Activated CD4-positive, CD25-positive, alpha-beta regulatory T cell (primary cell): Measurements from ENCODE around the gene HIP1.
"Not testable (repeated sequence)": the region's sequence is repeated elsewhere in the genome, so short reads cannot be mapped to it uniquely, and the experiment has no call there.

Experiments
- DNase-seq, 4 experiments: peaks; one replicate each; lab custom pipeline; 2025; lab: John Stamatoyannopoulos, UW

The HIP1 gene

DNA sequence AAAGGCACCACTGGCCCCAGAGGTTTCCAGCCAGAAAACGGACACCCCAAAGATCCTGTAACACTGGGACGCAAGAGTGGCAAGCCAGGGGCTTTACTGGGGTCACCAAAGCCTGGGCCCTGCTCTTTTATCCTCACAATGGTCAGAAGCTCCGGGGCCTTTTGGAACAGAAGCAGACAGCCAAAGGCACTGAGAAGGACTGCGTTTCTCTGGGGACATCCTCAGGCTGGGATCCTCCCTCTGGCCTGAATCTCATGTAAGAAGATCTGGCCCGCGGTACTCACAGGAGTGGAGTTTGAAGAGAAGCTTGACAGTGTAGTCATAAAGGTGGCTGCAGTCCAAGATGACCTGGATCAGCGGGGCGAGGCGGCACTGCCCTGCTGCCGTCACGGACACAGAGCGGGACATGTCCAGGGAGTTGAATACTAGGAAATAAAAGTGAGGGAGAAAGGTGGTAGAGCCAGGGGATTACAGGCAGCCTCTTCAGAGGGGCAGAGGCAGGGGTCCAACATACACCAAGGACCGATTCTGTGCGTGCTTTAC lies 165.2 kb downstream of the HIP1 start:
- DNase-seq, result no peak

DNA sequence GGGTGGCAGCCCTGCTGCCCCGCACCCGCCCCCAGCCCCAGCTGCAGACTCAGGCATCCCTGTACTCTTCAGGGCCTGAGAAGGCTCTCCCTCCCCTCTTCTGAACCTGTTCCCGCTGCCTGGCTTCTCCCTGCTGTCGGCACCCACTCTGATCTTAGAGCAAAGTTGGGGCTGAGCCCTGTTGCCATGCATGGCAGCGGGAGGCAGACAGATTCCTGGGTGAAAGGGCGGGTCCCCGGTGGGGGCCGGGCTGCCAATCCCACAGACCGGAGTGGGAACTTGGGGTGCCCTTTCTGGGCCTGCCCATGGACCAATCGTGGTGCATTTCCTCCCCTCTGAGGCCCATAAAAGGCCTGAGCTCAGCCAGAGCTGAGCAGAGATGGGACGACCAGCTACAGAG lies 165.9 kb downstream of the HIP1 start:
- DNase-seq, result no peak

DNA sequence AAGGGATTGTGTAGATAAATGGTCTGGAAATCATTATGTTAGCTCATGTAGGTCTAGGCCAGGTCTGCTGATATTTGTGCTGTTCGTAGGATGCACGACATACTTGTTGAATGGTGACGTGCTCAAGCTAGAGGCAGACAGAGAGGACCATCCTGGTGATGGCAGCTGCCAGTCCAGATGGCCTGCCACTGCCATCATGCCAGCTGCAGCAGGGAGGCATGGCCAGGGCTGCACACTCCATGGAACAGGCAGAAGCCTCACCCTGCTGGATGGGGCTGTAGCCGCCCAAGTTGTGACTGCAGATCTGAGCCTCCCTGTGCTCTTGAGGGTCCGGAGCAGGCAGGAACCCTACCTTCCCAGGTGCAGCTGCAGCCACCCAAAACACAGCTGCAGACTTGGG lies 166.3 kb downstream of the HIP1 start:
- no peak for DNase-seq

DNA sequence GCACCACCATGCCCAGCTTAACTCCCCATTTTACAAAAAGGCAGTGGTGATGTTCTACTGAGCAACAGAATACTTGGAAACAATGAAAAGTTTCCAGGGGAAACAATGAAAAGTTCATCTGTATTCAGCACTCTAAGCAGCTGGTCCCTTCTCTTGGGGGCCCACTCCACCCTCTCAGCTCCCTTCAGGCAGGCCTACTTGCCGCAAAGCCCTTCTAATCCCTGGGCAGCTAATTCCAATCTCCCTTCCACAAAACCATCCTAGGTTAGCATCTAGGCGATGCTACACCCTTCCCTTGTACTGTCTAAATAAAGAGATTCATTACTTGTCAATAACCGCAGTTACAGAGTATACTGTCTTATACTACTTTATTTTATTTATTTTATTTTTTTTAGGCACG lies 167.5 kb downstream of the HIP1 start:
- no peak for DNase-seq

DNA sequence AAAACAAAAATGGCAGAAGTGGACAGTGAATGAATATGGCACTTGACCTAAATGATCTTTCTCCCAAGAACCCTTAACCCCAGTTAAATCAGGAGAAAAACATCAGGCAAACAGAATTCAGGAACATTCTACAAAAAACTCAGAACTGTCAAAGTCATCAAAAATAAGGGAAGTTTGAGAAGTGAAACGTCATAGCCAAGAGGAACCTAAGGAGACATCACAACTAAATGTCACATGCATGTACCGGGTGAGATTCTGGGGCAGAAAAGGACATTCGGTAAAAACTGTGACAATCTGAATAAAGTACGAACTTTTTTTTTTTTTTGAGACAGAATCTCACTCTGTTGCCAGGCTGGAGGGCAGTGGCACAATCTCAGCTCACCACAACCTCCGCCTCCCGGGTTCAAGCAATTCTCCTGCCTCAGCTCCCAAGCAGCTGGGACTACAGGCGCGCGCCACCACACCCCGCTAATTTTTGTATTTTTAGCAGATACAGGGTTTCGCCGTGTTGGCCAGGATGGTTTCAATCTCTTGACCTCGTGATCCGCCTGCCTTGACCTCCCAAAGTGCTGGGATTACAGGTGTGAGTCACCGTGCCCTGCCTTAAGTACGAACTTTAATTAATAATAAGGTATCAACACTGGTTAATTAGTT lies 169.0 kb downstream of the HIP1 start:
- DNase-seq, result not testable (repeated sequence)

DNA sequence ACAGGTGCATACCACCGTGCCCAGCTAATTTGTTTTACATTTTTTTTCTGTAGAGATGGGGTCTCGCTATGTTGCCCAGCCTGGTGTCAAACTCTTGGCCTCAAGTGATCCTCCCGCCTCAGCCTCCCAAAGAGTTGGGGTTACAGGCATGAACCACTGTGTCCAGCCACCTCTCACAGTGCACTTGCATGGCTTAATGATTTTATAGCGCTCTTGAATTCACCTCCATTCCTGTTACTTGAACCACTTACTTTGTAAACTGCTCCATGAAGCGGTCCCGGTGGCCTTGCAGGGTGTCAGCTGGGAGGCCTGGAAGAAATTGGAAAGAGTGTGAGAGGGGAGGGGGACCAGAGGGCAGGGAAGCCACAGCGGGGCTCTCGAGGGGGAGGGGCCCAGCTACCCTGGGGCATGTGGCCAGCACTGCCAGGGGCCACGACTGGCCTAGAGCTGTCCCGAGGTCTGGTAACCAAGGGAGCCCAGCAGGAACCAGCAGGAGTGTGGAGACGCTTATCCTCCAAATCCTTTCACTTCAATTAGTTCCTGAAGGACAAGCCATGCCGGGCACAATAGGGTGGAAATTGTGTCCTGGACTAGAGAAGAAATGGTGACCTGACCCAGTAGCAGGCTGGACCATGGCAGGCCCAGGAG lies 170.7 kb downstream of the HIP1 start:
- no peak for DNase-seq

DNA sequence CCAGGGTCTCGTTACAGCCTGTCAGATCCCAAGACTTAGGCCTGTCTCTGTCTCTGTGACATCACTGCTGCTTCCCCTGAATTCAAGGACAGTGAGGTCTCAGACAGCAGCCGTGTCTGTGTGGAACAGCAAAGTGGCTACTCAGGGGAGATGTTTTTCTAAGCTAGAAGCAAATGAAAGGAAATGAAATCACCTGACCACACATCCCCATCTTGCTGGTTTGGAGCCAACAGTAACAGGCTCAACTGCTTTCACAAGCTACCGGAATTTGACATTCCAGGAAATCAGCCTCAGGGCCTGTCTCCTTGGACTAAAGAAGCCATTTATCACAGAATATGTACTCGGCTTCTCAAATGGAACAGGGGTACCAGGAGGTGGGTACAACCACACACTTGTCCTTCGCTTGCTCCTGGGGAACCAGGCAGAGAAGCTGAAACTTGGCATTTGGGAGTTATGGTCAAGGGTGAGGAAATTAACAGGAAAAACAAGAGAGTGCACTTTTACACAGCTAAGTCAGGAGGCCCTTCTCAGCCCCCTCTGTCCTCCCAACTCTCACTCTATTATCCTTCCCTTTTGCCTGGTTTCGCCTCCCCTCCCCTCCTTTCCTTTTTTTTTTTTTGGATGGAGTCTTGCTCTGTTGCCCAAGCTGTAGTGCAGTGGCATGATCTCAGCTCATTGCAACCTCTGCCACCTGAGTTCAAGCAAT lies 173.5 kb downstream of the HIP1 start:
- DNase-seq, result no peak

DNA sequence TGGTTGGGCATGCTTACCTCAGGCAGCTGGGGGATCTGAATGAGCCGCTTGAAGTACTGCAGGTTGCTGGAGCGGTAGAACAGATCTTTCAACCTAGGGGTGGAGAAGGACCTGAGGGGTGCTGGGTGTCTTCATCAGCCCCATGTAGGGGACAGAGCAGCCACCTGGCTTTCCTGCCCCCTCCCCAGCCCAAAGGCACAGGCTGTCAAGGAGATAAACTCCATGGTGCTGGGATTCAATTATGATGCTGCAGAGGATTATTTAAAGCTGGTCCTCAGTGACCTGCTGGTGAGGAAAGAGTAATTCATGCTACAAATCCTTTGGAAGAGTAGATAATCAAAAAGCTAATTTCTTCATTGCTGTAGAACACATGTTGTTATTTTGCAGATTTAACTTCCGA lies 175.6 kb downstream of the HIP1 start:
- no peak for DNase-seq

DNA sequence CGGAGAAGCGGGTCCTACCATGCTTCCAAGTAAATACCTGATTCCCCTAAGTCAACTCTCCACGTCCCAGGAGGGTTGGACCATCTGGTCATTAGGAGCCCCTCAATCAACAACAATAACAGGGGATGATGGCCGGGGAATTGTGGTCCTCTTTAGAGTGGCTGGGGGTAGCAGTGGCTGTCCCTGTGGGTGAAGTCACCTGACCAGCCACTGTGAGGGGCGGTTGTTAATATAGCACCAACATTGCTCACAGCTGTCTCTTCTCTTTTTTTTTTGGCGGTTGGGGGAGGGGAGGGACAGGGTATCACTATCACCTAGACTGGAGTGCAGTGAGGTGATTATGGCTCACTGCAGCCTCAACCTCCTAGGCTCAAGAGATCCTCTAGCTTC lies 178.8 kb downstream of the HIP1 start:
- DNase-seq, result no peak

DNA sequence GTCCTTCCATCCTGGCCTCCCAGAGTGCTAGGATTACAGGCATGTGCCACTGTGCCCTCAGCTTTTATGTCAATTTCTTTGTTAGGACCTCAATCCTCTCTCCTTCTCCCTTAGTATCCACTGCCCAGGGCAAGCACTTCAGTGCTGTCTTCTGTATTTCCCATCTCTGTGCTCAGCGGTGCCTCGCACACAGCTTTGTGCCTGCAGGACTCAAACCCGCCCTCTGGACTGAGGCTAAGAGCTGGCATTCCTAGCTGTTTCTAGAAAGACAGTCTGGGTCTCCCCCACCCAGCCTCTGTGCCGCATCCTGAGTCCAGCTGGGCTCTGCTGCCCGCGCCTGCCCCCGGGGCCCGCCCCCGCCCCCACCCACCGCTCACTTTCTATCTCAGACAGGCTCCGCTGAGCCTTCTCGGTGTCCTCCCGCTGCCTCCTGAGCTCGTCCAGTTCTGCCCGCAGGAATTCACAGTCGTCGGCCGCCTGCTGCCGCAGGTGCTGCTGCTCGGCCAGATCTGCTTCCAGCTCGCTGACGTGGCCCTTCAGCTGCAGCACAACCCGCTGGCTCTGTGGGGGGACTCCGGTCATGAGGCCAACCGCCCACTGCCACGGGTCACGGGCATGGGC lies 179.3 kb downstream of the HIP1 start:
- no peak for DNase-seq

DNA sequence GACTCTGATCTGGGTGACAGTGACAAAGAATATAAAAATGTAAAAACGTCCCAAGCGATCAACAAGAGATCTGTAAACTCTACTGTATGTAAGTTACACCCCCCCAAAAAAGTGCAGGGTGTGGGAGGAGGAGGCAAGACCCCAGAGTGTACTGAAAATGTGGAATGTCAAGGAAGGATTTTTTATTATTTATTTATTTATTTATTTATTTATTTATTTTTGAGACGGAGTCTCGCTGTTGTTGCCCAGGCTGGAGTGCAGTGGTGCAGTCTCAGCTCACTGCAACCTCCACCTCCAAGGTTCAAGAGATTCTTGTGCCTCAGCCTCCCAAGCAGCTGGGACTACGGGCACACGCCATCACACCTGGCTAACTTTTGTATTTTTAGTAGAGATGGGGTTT lies 181.9 kb downstream of the HIP1 start:
- DNase-seq, result not testable (repeated sequence)

DNA sequence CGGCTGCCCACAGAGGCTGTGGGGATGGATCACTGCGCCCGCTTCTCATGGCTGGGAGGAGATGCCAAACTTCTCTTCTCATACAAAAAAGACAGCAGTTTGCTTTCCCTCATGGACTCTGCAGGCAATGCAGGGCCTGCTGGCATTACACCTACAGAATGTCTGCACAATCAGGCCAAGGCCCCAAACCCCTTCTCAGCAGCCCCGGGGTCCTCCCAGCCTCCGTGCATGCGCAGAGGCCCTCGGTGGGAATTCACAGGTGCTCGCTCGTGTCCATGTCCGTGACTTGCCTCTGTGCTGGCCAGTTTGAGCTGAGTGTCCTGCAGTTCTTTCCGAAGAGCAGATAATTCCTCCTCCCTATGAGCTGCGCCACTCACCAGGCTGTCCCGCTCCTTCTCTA lies 183.0 kb downstream of the HIP1 start:
- DNase-seq, result no peak

DNA sequence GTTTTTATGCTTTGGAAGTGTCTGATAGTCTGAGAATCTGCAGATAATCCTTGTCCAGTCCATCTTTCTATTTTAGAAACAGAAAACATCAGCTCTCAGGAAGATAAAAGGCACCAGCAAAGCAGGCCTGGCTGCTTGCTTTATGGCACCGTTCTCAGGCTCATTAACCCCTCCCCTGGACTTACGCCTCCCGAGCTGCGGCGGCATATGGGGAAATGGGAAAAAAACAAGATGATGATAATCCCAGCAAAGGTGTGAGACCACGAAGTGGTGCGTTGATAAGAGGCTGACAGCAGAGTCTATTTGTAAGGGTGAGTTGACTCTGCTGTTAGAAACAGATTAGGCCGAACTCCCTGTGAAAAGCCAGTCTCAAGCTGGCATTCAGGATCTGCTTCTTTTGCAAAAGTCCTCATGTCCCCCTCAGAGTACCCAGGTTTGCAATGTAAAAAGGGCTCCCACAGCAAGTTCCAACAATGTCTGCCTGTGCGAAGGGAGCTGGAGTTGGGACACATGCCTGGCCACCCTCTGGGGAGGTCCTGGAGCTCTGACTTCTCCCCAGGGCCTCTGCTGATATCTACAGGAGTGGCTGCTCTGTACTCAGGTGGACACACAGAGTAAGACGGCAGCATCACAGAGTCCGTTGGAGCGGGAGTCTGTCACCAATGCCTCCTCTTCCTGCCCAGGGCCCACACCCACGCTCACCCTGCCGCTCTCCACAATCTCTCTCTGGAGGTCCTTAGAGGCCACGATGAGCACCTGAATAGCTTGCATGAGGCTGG lies 192.3 kb downstream of the HIP1 start:
- no peak for DNase-seq

DNA sequence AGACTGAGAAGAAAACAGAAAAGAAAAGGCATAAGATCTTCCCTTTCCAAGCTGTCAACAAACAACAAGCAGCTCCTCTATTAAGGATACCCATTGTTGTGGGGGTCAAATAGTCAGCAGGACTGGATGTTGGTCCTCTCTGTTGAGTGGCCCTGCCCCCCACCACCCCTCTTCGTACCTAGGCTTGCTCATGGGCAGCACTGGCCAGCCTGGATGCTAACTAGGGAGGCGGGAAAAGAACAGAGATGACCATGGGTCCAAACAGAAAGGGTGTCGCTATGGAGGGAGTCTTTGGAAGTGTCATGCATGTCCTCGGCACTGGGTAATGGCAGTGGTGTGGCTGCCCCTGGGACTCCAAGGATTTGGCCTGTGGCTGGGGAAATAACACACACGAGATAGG lies 201.0 kb downstream of the HIP1 start:
- DNase-seq, result no peak

DNA sequence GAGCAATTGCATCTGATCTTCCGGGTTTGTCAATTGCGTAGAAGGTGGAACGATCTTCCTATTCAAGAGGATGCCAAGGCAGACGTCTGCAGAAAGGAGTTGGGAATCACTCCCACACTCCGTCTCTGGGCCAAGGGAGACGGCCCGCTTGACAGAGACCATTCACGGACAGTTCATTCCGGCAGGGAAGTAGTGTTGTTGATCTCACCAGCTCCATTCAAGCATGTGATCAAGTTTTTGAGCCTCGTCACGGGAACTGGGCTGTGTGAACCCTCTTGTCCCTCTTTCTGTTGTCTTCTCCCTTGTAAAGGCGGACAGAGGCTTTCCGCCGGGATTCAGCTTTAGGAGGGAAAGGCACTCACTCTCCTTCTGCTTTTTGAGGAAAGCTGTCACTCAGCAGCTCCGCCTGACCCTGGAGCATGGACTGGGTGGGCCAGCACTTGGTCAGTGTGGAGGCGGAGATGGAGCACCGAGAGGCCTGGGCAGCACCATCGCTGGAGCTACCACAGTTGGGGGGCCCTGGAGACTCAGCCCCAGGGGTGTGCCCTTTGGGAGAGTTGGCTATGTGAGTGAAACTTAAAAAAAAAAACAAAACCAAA lies 201.7 kb downstream of the HIP1 start:
- no peak for DNase-seq

DNA sequence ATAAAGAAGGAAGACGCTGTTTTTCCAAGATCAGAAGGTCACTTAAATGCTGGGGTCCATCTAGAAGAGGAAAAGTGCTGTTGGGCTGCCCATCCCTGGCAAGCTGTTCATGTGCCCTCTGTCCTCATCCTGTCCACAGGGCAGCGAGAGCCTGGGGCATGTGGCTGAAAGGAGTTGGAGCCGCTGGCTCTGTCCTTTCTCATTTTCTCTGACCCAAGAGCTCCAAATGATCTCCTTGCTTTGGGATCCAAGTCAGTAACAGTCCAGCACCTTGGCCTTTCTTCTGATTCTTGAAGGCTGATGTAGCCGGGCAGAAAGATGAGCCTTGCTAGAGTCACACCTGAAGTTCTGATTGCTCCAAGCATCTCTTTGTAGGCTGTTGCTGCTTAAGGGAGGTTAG lies 202.2 kb downstream of the HIP1 start:
- DNase-seq, result no peak

DNA sequence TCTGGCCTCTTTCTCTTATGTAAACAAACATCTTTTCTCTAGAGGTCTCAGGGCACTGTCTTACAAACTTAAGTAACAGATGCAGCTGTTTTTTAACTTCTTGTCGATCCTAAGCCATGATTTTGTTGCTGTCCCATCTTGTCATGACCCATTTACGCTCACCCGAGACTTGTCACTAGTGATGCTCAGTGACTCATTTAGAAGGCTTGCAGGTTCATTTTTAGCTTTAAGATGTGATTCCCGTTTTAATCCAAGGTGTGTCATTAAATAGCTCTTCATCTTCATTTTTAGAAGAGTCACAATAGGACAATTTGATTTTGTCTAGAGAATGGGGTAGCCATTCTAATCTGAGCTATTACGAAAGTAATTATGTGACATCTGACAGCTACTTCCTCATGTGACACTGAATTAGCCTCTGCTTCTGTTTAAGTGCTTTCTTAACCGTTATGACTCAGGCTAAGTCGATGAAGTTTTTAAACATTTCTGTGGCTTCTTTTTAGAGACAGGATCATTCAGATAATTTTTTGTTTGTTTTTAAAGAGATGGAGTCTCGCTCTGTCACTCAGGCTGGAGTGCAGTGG lies 203.9 kb downstream of the HIP1 start:
- no peak for DNase-seq

DNA sequence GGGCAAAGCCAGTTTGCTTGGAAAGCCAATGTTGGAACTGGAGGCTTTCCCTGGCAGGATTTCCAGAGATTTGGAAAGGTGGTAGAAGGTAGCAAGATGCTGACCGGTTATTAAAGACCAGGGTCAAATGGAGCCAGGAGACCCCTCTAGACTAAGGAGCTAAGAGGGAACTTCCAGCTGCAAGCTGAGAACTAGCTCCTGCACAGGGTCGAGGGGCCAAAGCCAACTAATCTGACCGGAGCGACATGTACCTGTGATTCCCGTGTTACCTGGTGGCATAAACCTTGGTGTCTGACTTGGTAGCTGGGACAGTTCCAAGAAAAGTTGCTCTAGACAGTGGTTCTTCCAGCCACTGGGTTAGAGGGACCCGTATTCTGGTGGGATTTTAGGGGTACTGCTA lies 204.8 kb downstream of the HIP1 start:
- no peak for DNase-seq

DNA sequence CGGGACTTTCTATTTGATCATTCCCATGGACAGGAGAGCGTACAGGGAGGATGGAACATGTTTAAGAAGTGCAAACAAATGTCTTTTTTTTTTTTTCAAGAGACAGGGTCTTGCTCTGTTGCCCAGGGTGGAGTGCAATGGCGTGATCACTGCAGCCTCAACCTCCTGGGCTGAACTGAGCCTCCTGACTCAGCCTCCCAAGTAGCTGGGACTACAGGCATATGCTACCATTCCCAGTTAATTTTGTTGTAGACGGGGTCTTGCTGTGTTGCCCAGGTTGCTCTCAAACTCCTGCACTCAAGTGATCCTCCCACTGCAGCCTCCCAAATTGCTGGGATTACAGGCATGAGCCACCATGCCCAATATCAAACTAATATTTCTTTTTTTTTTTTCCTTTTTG lies 206.1 kb downstream of the HIP1 start:
- no peak for DNase-seq

DNA sequence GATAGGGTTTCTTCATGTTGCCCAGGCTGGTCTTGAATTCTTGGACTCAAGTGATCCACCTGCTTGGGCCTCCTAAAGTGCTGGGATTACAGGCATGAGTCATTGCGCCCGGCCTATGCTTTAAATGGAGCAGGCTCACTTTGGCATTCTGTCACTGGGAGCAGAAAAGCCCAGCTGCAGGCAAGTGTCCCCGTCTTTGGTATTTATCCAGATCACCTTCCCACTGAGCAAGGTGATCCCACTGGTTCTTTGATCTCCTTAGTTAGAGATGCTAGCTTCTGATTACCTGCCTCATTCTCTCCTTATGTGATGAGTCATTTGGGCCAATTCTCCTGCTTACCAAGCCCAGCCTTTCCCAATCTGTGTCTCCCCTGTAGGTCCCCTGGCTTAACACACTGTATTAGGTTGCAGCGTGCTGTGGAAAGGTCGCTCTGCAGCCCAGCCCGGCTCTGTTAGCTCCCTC lies 207.4 kb downstream of the HIP1 start:
- DNase-seq, result no peak

DNA sequence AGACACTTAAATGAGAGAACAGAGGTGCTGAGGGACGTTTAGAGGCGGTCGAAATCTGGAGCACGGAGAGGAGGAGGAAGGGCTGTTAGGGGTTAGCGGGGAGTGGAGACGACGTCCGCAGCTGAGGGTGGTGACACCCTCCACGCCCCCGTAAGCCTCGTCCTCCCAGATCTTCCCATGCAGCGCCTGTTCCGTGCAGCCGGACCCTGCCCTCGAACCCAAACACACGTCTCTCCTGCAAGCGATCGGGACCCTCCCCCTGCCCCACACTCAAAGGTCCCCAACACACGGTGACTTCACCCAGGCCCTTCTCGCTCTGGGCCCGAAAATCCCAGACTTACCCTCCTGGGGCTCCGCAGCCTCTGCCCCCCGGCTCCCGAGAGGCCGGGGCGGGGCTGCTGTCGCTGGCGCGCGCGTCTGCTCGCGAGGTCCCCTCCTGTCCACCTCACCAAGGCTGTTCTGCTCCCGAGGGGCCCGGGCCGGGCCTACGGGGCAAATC lies 211.5 kb downstream of the HIP1 start:
- DNase-seq, result not testable (repeated sequence)
